GM12878 (cell line): ENCODE results near the gene CSRNP2. TPM values are rescaled to one million over a fixed set of nuclear protein-coding genes. Genes with fewer than 3 reads are reported as not detected.

ENCODE experiments used
- ATAC-seq: fragments of 200-7000 bp; cut with Tn5 transposase; 3 replicates; pipeline ENCODE4 v1.9.1; 2020; ENCODE audit warnings: mild to moderate bottlenecking, moderate library complexity
- BruUV-seq: library from RNA; stranded (reverse); fragments of 400-500 nt; replicated peaks from 2 replicates; lab custom pipeline; 2021; lab: Mats Ljungman, UMichigan
- CTCF ChIA-PET: fragments of 300-600 bp; sonication (Branson Sonifier 250); formaldehyde crosslinking; extraction: SDS; loops from one replicate; lab custom pipeline; 2021; ENCODE audit warnings: inconsistent platforms; lab: Yijun Ruan, JAX
- POLR2A ChIA-PET: fragments of 350-600 bp; formaldehyde crosslinking; extraction: SDS; loops from one replicate; lab custom pipeline; 2021; ENCODE audit warnings: inconsistent platforms; lab: Charles Lee
- RAD21 ChIA-PET: fragments of 300-600 bp; sonication (Branson Sonifier 250); formaldehyde crosslinking; loops from one replicate; lab custom pipeline; 2023; ENCODE audit warnings: antibody characterized with exemption; ENCODE audit not compliant: unreplicated experiment; lab: Charles Lee
- SMC1A ChIA-PET: fragments of 300-600 bp; sonication (Branson Sonifier 250); formaldehyde crosslinking; loops from one replicate; lab custom pipeline; 2023; ENCODE audit not compliant: unreplicated experiment, uncharacterized antibody; lab: Charles Lee
- DNase-seq: peaks from one replicate; pipeline ENCODE4 v3.0.0-alpha.2; 2011; ENCODE audit warnings: low read depth, low spot score
- FAIRE-seq: peaks from 3 replicates; lab custom pipeline; 2011; peaks lifted over from hg19 to GRCh38; lab: Jason Lieb, UNC
- H2AFZ ChIP-seq: 2 replicates; pipeline ENCODE4 v1.6.0; 2011; ENCODE audit warnings: low read depth, low read length, control low read depth; ENCODE audit not compliant: control insufficient read depth
- H3K27ac ChIP-seq: 2 replicates; pipeline ENCODE4 v1.5.1; 2011; ENCODE audit warnings: control low read depth; ENCODE audit not compliant: control insufficient read depth, insufficient read depth
- H3K27me3 ChIP-seq, 2 experiments: replicated peaks in 1 of 2; 2 replicates each; pipeline versions ENCODE4 v1.6.0 to v1.6.1; 2011; ENCODE audit warnings: low read length in 1 of 2; ENCODE audit not compliant: control insufficient read depth in 2 of 2, insufficient read depth in 2 of 2
- H3K36me3 ChIP-seq, 2 experiments: 2 replicates each; pipeline ENCODE4 v1.5.1; 2011; ENCODE audit warnings: low read length in 1 of 2; ENCODE audit not compliant: control insufficient read depth in 2 of 2, insufficient read depth in 2 of 2
- H3K4me1 ChIP-seq: 2 replicates; pipeline ENCODE4 v1.6.1; 2011; ENCODE audit warnings: mild to moderate bottlenecking, low read length, moderate library complexity, mixed read lengths; ENCODE audit not compliant: control insufficient read depth, insufficient read depth
- H3K4me2 ChIP-seq: 2 replicates; pipeline ENCODE4 v1.6.0; 2011; ENCODE audit warnings: control low read depth; ENCODE audit not compliant: control insufficient read depth, insufficient read depth
- H3K4me3 ChIP-seq: fragments of 200-600 bp; sonication (generic); 2 replicates; pipeline ENCODE4 v1.5.1; 2016
- H3K79me2 ChIP-seq: 2 replicates; pipeline ENCODE4 v1.6.0; 2011; ENCODE audit warnings: low read length; ENCODE audit not compliant: control insufficient read depth, insufficient read depth
- H3K9ac ChIP-seq: 2 replicates; pipeline ENCODE4 v1.8.0; 2011; ENCODE audit warnings: low read length, control low read depth, mixed read lengths; ENCODE audit not compliant: control insufficient read depth, insufficient read depth
- H3K9me3 ChIP-seq: replicated peaks from 3 replicates; pipeline ENCODE4 v1.5.1; 2011; ENCODE audit warnings: mild to moderate bottlenecking, low read length; ENCODE audit not compliant: control insufficient read depth, insufficient read depth
- H4K20me1 ChIP-seq: 2 replicates; pipeline ENCODE4 v1.6.0; 2011; ENCODE audit not compliant: control insufficient read depth, insufficient read depth
- EGR1 ChIP-seq, 2 experiments: IDR thresholded peaks; 1 replicate in 1 of 2; 2 replicates in 1 of 2; pipeline ENCODE4 v1.6.1; 2011 to 2012; ENCODE audit warnings: low read depth in 2 of 2, low read length in 2 of 2, borderline replicate concordance in 1 of 2, mild to moderate bottlenecking in 1 of 2, moderate library complexity in 1 of 2
- IRF4 ChIP-seq: IDR thresholded peaks from 2 replicates; pipeline ENCODE4 v1.6.1; 2011; ENCODE audit warnings: low read depth, low read length
- KAT2A ChIP-seq: conservative IDR thresholded peaks from 2 replicates; pipeline ENCODE4 v1.6.1; 2011; ENCODE audit warnings: low read depth, low read length; ENCODE audit not compliant: control insufficient read depth
- NBN ChIP-seq: fragments of 450-650 bp; IDR thresholded peaks from 2 replicates; pipeline ENCODE4 v1.6.1; 2016
- NFXL1 ChIP-seq: fragments of 450-650 bp; IDR thresholded peaks from 2 replicates; pipeline ENCODE4 v1.6.1; 2017; ENCODE audit warnings: antibody characterized with exemption, mild to moderate bottlenecking, borderline replicate concordance
- NR2F1 ChIP-seq: fragments of 450-650 bp; conservative IDR thresholded peaks from 2 replicates; pipeline ENCODE4 v1.6.1; 2017; ENCODE audit warnings: mild to moderate bottlenecking
- RAD21 ChIP-seq: IDR thresholded peaks from 2 replicates; pipeline ENCODE4 v1.6.1; 2011; ENCODE audit warnings: mild to moderate bottlenecking, low read depth, low read length, moderate library complexity; ENCODE audit not compliant: insufficient read depth
- SMARCA5 ChIP-seq: fragments of 450-650 bp; IDR thresholded peaks from 2 replicates; pipeline ENCODE4 v1.6.1; 2017; ENCODE audit warnings: mild to moderate bottlenecking
- SPI1 ChIP-seq: IDR thresholded peaks from 2 replicates; pipeline ENCODE4 v1.6.1; 2011; ENCODE audit warnings: low read depth, mild to moderate bottlenecking, low read length, moderate library complexity, borderline replicate concordance; ENCODE audit not compliant: insufficient read depth
- SUPT20H ChIP-seq: IDR thresholded peaks from 2 replicates; pipeline ENCODE4 v1.6.1; 2011; ENCODE audit warnings: low read depth, mild to moderate bottlenecking, low read length, moderate library complexity, borderline replicate concordance; ENCODE audit not compliant: control insufficient read depth
- TARDBP ChIP-seq: IDR thresholded peaks from 2 replicates; pipeline ENCODE4 v1.6.1; 2016; ENCODE audit warnings: borderline replicate concordance
- WGBS: methylation state at CpG from one replicate; pipeline ENCODE4 v1.1.6; 2016; ENCODE audit warnings: low lambda C conversion rate; ENCODE audit not compliant: insufficient replicate concordance, insufficient coverage; ENCODE audit errors: missing lambda C conversion rate; 5-methylcytosine and 5-hydroxymethylcytosine counted together
- in situ Hi-C: fragments of 300-500 bp; cut with MboI; formaldehyde crosslinking; loops from 9 replicates; pipeline ENCODE4 v1.14.3; 2018; ENCODE audit warnings: mixed read lengths
- intact Hi-C: fragments of 100-400 bp; cut with micrococcal nuclease; formaldehyde crosslinking; loops from one replicate; pipeline ENCODE4 v1.14.2; 2022; ENCODE audit not compliant: unreplicated experiment
- polyA plus RNA-seq, 11 experiments: library from polyadenylated mRNA; depleted of rRNA in 4 of 11; unstranded in 6 of 11; stranded (reverse) in 5 of 11; fragments of >200 nt; fragmentation: Nextera tagmentation in 4 of 11; fragmentation: Illumina TruSeq in 1 of 11; extraction: Ambion mirVana in 4 of 11; extraction: Trizol in 1 of 11; gene quantifications; 1 replicate in 1 of 11; 2 replicates in 10 of 11; pipeline versions ENCODE4 v1.2.1 to v1.2.3, GENCODE V29; 2011 to 2016; ENCODE audit warnings: inconsistent platforms in 2 of 11, missing spikeins in 2 of 11, low read depth in 1 of 11
- total RNA-seq, 4 experiments: library from RNA; depleted of rRNA in 3 of 4; stranded (reverse); fragments of >200 nt in 3 of 4; fragmentation: Illumina TruSeq in 1 of 4; extraction: Trizol in 1 of 4; gene quantifications; 2 replicates each; pipeline versions ENCODE4 v1.2.1 to v1.2.3, GENCODE V29; 2013 to 2021
- TF ChIP-seq, protein P1 (sequence below): fragments of 450-650 bp; IDR thresholded peaks from 2 replicates; pipeline ENCODE4 v1.6.1; 2016; ENCODE audit warnings: mild to moderate bottlenecking, moderate library complexity, borderline replicate concordance
- TF ChIP-seq, protein P2 (sequence below): fragments of 450-650 bp; IDR thresholded peaks from 2 replicates; pipeline ENCODE4 v1.6.1; 2017; ENCODE audit warnings: mild to moderate bottlenecking, moderate library complexity

CSRNP2 gene
- total and polyA plus RNA-seq, 10 of the 15 experiments (the other 5 are each of a cell fraction or from before 2014, with no cell fraction given), result 1.2 to 12.1 (median 6.3) TPM

DNA sequence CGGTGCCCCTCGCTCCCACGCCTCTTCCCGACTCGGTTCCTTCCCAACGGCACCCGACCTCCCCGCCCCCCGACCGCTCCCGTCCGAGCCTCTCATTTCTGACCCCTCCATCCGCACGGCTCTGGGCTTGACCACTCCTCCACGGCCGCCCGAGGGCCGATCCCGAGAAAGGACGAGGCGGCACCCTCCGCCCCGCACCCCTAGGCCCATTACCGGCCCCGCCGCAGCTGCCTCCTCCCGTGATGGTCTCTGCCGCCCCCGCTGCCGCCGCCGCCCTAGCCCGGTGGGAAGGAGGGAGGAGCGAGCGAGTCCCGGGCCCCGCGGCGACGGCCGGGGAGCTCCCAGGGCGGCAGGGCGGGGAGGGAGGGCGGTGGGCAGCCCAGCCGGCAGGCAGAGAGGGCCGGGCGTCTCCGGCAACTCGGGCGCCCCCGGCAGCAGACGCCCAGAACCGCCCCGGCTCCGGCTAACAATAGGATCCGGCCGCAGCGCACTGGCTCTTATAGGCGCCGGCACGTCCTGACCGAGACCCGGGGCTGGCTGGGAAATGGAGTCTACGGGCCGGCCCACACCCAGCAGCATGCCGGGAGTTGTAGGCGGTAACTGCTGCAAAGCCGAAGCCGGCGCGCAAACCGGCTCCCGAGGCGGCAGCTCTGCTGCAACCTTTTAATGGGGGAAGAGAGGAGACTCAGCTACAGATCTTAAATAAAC lies at the start of gene CSRNP2 (continued):
- TF ChIP-seq SMARCA5 (0 out of 2 replicates have a peak, but pooled peaks have one; percentile 55), NFXL1 (no peak), RAD21 (no peak)
- TF ChIP-seq, protein P1, sequence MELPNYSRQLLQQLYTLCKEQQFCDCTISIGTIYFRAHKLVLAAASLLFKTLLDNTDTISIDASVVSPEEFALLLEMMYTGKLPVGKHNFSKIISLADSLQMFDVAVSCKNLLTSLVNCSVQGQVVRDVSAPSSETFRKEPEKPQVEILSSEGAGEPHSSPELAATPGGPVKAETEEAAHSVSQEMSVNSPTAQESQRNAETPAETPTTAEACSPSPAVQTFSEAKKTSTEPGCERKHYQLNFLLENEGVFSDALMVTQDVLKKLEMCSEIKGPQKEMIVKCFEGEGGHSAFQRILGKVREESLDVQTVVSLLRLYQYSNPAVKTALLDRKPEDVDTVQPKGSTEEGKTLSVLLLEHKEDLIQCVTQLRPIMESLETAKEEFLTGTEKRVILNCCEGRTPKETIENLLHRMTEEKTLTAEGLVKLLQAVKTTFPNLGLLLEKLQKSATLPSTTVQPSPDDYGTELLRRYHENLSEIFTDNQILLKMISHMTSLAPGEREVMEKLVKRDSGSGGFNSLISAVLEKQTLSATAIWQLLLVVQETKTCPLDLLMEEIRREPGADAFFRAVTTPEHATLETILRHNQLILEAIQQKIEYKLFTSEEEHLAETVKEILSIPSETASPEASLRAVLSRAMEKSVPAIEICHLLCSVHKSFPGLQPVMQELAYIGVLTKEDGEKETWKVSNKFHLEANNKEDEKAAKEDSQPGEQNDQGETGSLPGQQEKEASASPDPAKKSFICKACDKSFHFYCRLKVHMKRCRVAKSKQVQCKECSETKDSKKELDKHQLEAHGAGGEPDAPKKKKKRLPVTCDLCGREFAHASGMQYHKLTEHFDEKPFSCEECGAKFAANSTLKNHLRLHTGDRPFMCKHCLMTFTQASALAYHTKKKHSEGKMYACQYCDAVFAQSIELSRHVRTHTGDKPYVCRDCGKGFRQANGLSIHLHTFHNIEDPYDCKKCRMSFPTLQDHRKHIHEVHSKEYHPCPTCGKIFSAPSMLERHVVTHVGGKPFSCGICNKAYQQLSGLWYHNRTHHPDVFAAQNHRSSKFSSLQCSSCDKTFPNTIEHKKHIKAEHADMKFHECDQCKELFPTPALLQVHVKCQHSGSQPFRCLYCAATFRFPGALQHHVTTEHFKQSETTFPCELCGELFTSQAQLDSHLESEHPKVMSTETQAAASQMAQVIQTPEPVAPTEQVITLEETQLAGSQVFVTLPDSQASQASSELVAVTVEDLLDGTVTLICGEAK, result peak; percentile 68; the same call in 1 of the 2 replicates

DNA sequence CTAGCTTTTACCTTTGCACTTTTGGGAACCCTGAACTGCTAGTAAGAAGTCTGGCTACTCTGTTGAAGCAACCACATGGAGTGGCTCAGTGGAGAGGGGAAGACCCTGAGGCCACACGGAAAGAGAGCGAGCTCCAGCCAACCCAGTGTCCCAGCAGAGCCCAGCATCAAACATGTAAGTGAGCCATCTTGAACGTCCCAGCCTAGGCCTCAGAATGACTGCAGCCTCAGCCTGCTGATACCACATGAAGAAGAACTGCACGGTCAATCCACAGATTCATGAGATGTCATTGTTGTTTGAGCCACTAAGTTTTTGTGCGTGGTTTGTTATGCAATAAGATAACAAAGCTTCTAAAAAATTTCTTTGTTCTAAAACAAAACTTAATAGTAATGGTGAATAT lies 49.3 kb upstream of the CSRNP2 start:
- Histone ChIP-seq H3K4me2 (no peak overlapping the region), H3K4me1 (no peaks in the 10 kb centered on the region), H4K20me1 (no peaks in the 10 kb centered on the region), H3K4me3 (no peak overlapping the region), H3K36me3 (peaks cover 0 to under 1% of the 10 kb centered on the region in 2 experiments; a peak in 1 of 4 replicates), H3K27ac (no peak overlapping the region), H2AFZ (no peak overlapping the region), H3K9ac (no peak overlapping the region), H3K9me3 (no peaks in the 10 kb centered on the region), H3K79me2 (peaks cover 1% of the 10 kb centered on the region; the same call in 1 of the 2 replicates), H3K27me3 (no peaks in the 10 kb centered on the region)
- no TSS peak for BruUV-seq
- FAIRE-seq, result no peak
- ChIA-PET CTCF (interaction anchor here (0.6 kb wide), 1 partner anchor 619 kb away, joined by 3 read pairs; no protein-coding TSS in a partner anchor), SMC1A (interaction anchor here (0.7 kb wide), 1 partner anchor 40 kb away, joined by 3 read pairs; no protein-coding TSS in a partner anchor), POLR2A (no interaction called here), RAD21 (no interaction called here)
- ATAC-seq, result no peak
- intact Hi-C loops, result no loop called here
- DNase-seq, result no peak
- in situ Hi-C loops, result no loop called here
- 96% methylated on average over 5 of the region's 5 CpGs for WGBS
- TF ChIP-seq TARDBP, result no peak
- no peak for TF ChIP-seq SPI1
- no peak for TF ChIP-seq IRF4
- TF ChIP-seq NR2F1, result no peak
- TF ChIP-seq, protein P2, sequence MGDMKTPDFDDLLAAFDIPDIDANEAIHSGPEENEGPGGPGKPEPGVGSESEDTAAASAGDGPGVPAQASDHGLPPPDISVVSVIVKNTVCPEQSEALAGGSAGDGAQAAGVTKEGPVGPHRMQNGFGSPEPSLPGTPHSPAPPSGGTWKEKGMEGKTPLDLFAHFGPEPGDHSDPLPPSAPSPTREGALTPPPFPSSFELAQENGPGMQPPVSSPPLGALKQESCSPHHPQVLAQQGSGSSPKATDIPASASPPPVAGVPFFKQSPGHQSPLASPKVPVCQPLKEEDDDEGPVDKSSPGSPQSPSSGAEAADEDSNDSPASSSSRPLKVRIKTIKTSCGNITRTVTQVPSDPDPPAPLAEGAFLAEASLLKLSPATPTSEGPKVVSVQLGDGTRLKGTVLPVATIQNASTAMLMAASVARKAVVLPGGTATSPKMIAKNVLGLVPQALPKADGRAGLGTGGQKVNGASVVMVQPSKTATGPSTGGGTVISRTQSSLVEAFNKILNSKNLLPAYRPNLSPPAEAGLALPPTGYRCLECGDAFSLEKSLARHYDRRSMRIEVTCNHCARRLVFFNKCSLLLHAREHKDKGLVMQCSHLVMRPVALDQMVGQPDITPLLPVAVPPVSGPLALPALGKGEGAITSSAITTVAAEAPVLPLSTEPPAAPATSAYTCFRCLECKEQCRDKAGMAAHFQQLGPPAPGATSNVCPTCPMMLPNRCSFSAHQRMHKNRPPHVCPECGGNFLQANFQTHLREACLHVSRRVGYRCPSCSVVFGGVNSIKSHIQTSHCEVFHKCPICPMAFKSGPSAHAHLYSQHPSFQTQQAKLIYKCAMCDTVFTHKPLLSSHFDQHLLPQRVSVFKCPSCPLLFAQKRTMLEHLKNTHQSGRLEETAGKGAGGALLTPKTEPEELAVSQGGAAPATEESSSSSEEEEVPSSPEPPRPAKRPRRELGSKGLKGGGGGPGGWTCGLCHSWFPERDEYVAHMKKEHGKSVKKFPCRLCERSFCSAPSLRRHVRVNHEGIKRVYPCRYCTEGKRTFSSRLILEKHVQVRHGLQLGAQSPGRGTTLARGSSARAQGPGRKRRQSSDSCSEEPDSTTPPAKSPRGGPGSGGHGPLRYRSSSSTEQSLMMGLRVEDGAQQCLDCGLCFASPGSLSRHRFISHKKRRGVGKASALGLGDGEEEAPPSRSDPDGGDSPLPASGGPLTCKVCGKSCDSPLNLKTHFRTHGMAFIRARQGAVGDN, result no peak
- TF ChIP-seq NBN, result no peak
- no peak for TF ChIP-seq EGR1 (IDR thresholded peaks at IDR 0.05; ENCODE audit: borderline replicate concordance in 1 of 2, low read depth in 2 of 2, low read length in 2 of 2)
- no peak for TF ChIP-seq KAT2A
- no peak for TF ChIP-seq SUPT20H
- TF ChIP-seq, all 136 proteins: peak for 0
